NCI-H1417 (cell line): ENCODE measurements around the gene OGA.
A peak's percentile ranks its signal among the peaks of the same experiment; 100 is the strongest.
"Not testable (repeated sequence)": the region's sequence is repeated elsewhere in the genome, so short reads cannot be mapped to it uniquely, and the experiment has no call there.

Experiments used
- DNase-seq, 3 experiments: peaks; one replicate each; lab custom pipeline; 2025; lab: John Stamatoyannopoulos, UW

OGA gene

DNA sequence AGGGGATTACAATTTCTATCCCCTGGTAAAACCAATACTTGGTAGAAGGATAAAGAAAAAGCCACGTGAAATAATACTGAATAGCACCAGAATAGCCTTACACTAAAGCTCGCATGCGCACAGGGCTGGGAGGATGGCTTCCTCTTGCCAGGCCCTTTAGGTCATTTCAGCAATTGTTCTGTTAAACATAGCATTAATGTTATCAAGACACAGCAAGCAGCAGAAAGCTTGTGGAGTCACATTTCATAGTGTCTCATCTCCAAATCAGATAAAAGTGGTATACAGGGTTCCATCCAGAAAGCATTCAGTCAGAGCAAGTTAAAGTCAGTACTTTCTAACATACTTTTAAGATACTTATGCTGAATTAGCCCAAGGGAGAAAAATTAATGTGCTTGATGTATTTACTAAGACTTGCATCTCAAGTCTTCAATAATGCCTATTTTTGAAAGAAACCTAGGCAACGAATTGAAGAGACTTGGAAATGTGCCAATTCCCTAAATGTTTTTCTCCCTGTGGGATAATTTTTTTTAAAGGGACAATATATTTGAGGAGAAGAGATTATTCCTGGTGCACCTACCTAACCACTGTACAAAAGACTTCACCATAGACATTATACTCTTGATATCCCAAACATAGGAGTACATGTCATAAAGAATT, 20.7 kb downstream of the OGA start:
- no peak for DNase-seq

DNA sequence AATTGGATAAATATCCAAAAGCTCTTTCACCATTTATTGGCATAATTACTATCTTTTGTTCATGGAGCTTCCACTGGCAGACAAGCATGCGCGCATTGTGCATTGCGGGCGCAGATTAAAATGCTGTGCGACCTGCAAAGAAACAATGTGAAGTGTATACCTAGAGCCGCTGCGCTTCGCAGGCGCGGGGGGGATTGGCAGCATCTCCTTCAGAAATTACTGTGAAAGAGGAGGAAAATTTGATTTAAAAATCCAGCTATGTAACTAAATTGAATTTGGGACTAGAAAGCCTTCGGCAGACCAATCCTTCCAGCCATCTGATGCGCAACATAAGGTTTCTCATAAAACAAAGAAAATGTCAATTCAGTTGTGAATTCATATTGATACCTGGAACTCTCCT, 24.7 kb downstream of the OGA start:
- no peak for DNase-seq

DNA sequence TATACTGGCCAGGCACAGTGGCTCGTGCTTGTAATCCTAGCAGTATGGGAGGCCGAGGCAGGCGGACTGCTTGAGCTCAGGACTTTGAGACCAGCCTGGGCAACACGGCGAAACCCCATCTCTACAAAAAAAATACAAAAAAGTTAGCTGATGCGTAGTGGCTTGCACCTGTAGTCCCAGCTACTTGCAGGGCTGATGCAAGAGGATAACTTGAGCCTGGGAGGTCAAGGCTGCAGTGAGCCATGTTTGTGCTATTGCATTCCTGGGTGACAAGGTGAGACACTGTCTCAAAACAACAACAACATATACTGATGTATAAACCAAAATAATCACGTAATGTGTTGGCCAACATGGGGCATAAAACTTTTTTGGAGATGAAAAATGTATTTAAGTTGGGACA, 28.6 kb downstream of the OGA start:
- no peak for DNase-seq

DNA sequence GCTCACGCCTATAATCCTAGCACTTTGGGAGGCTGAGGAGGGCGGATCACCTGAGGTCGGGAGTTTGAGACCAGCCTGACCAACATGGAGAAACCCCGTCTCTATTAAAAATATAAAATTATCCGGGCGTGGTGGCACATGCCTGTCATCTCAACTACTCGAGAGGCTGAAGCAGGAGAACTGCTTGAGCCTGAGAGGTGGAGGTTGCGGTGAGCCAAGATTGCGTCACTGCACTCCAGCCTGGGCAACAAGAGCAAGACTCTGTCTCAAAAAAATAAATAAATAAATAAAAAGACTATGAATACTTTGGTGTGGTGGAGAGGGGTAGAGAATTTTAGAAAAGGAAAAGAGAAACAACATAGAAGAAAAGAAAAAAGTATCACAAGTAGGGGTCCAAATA, 29.0 kb downstream of the OGA start:
- DNase-seq, result not testable (repeated sequence)

DNA sequence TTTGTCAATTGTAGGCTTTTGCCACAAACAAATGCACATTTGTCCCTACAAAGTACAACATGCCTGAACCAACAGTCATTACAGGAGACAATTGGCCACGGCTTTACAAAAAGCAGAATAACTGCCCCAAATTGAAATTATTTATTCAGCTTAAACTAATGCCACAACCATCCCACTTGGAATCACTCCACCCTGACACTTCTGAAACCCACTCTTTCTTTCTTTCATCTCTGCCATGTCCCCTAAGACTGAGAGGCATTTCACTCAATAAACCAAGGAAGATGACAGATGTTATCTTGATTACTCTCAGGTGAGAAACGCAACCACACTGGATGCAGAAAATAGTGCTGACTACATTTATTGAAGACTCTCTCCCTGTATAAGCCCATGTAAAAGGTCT, 32.4 kb downstream of the OGA start:
- DNase-seq, result no peak

DNA sequence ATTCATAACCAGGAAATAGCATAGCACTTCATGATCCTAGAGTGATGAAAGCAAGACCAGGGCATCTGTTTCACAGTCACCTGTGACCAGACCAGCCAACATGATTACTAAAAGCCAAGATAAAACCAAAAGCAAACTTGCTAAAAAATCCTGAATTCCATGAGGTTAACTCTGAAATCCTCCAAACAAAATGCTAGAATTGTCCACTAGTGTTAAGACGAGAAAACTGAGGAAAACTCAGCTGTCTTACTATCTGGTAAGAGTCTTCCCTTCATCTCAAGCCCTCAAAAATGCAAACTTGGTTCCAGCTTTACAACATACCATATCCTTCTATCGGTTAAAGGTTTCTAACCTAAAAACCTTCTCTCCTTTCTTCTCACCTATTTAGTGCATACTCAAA, 33.7 kb downstream of the OGA start:
- no peak for DNase-seq

DNA sequence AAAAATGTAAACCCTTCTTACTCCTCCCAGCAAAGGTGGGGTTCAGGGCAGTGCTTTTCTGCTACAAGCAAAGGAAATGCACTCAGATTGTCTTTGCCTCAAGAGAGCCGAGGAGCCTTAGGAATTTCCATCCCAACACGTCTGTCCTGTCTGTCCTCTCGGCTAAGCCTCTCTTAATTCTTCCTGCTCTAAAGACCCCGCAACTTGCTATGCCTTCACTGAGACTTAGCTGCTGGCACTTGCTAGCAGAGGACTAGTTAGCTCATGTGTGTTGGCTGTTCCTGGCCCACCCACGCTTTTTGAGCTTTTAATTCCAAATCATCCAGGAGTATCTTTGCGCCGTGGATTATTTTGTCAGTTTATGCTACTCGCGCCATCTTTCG, 34.5 kb downstream of the OGA start:
- DNase-seq, result no peak

DNA sequence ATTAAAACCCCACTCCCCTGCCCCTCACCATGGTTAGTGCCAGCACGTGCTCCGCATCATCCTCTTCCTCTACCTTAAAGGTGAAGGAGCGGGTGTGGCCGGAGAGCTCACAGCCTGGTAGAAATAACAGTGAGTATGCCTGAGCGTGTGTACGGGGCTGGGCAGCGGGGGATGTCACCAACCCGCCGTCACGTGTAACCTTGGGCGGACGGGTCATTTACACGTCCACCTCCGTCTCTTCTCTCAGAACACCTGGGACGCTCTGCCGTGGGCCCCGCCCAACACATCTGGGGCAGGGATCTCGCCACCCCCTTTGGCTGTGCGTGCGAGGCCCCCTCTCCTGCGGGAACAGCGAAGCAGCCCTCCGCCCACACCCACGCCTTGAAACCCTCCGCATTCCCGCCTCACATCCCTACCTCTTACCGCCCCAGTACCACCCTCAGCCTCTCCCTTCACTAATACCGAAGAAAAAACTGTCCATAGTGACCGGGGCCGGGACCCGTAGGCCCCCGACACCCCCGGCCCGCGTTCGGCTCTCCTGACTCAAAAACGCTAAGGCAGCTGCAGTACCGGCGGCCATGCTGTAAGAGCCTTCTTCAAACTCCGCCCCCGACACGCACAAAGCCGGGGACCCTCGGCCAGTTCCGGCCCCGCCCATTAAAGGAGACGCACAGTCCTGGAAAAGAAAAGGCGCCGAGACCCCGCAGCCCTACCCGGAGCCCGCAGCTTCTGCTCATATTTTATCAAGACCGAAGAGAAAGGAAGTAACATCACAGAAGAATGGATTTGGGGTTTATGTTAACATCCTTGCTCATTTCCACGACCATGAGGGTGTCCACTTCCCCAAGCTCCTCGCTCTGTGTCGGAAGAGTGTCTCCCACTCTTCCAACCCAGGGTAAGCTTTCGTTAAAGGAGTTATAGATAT, 35.2 kb downstream of the OGA start, which contains the start of gene NPM3:
NPM3 (minus strand) TSS at position 636 of the 925 bp plus-strand sequence; CDS start at position 580, 56 bp downstream.
- peak; percentile 70 to 79 (median 71) for DNase-seq

DNA sequence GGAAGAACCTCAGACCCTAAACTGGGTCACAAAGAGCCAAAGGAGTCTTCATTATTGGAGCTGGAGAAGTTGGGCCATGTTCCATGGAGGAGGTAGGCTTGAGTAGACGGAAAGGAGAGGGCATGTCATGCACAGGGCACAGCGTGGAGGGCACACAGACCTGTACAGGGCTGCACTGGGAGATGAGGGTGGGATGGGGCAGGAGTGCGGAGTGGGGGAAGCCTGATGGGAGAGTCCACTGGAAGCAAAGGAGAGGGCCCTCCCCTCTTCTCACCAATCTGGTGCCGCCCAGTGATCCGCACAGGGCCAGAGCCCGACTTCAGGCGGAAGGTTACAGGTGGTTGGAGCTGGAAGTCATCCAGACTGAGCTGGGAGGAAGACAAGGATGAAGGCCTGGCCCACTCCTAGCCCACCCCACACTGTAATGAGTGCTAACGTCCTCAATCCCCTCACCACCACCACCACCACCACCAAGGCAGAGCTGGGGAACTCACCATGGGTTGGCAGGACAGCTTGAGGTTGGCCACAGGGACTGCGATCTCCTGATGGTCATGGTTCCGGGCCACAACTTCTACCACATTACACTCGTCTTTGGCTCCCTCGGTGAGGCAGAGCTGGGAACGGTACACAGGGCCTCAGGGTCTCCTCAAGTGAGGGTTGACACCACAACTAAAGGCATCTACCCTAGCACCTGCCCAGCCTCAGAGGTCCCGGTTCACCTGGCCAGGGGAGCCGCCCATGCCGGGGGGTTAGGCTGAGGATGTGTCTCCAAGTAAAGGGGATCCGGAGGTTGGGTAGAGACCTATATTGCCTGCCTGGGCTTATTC, 36.0 kb downstream of the OGA start:
- DNase-seq, result no peak

DNA sequence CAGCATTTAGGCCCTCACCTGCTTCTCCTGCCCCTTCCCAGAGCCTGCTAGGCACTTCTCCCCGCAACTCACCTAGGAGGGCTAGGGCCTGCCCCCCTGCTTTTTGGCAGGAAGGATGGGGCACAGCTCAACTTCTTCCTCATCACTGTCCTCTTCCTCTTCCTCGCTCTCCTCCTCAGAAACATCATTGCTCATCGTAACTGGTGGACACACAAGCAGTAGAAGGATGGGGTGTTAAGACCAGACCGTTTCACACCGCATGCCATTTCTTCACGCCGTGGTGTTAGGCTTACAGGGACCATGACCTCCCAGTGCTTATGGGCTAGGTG, 36.6 kb downstream of the OGA start:
- no peak for DNase-seq

DNA sequence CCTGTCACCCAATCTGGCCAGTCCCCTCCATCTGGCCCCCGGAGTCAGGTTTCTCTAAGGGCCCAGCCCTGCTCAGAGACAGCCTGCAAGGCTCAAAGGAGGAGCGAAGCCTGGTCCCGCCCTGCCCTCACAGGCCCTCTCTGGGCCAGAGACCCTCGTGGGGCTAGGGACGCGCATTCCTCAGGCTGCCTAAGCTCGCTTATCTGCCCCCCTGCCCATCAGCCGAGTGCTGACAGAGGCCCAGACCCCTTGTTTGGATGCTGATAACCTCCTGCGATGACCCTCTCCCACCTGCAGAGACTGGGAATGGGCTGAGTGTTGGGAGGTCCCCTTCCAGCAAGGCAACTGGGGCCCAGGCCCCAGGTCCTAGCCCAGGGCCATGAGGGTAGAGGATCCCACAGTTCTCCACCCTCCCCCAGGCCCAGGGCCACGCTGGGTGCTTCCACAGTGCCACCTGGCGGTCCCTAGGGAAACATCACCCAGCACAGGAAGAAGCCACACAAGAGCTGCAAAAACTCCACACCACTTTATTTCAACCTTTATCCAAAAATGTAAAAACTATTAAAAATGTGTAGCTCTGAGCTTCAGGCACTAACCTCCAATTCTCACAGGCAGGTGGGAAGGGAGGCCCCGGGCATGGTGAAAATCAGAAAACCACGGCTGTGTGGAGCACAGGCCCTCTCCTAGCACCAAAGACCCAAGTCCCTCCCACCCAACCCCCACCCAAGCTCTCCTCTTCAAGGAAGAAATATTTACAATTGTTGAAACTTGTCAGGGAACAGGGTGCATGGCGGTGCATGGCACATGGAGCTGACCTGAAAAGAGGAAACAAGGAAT, 37.2 kb downstream of the OGA start:
- peak; percentile 17 to 60 (median 19) for DNase-seq

DNA sequence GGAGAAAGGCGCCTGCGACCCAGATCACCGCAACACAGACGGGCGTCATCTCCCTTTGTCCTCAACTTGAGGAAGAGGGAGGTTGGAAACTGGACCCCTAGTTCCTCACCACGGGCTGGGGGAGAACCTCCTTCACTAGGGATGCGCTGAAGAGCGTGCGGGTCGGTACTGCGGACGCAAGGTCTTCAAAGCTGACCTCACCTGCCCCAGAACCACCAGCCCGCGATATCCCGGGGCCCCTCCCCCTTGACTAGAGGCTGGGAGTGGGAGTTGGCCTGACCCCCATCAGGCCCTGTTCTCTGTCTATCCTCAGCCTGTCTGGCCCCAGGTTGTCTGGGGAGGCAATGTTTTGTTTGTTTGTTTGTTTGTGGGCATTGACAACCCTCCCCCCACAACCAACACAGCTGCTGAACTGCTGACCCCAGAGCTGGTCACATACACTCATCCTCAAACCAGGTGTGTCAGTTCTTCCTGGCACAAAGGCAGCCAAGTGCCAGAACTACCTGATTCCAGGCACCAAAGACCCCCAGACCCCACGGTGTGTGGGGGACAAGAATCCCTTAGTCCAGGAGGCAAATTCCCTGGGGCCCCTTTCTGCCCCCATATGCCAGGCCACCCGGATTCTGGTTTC, 37.9 kb downstream of the OGA start:
- DNase-seq, result no peak

DNA sequence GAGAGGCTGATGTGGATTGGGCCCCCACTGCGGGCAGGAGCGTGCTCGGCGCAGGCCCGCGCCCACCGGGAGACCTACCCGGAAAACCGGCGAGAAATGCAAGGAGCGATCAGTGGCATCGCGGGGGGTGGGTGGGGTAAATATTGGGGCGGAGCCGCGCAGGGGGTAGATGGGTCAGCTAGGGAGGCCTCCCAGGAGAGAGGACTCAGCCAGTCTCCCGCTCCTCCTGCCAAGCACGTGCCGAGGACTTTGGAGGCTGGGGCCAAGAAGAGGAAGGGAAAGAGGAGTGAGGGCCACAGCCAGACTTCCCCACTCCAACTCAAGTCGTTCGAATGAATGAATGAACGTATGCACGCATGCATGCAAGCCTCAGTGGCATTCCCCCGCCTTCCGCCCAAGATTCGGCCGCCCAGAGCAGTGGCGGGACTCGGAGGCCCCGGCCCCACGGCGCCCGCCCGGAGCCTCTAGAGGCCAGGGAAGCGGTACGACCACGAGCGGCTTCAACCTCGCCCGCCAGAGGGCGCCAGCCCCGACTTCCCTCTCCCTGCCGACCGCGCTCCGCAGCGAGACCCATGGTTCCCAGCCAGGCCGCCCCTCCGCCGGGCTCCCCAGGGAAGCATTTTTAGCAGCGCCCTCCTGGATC, 38.6 kb downstream of the OGA start:
- DNase-seq, result peak in 1 of 3 experiments; percentile 56

DNA sequence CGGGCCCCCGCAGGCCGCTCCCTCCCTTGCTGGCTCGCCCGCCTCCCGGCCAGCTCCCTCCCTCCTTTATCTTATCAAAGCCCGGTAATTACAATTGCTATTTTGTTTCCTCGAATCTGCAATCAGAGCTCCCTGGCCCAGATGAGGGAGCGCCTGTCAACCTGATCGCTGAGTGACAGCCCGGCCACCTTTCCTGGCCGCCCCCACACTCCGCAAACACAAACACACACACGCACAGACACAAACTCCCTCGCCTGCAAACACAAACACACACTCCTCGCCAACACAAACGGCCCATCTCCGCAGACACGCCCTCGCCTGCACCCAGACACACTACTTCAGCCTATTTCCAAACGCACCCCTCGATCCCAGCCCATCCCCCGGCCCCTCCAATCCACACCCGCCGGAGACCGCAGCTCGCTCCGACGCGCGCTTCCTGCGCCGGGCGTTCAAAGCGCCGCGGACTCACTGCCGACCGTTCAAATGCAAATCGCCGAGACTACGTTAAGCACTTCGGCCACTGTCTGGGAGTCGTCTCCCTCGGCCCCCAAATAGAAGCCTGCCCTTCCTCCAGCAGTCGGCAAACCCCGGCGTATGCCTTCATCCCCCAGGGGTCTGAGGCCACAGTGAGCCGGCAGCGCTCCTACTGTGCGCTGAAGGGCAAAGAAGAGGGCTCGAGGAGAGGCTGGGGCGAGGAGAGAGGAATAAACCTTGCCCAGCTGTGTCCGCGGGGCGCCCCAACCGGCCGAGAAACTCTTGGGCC, 39.3 kb downstream of the OGA start:
- DNase-seq, result peak in 1 of 3 experiments; percentile 19

DNA sequence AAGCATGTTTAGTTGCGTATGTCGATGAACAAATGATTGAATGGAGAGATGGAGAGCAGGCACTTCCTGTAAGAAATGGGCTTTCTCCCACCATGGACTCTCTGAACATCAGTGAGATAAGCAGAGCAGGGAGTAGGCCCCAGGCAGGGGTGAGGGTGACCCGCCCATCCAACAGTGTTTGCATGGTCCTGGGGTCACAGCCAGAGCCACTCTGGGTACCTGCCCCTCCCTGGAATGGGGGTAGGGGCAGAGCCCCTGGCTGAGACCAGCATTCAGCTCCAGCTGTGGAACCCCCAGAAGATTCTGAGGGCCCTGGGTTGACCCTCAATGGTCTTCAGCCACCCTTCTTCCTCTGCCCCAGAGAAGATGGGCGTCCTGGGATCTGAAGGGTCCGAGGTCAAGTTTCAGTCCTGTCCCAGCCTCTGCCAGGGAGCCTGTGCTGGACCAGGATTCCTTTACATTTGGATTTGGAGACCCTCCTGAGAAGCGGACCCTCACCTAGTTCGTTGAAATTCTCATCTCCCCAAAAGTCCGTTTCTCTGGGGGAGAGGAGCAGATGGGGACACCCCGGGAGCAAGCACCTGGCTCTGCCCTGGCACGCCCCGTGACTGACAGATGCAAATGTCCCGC, 40.0 kb downstream of the OGA start:
- no peak for DNase-seq

DNA sequence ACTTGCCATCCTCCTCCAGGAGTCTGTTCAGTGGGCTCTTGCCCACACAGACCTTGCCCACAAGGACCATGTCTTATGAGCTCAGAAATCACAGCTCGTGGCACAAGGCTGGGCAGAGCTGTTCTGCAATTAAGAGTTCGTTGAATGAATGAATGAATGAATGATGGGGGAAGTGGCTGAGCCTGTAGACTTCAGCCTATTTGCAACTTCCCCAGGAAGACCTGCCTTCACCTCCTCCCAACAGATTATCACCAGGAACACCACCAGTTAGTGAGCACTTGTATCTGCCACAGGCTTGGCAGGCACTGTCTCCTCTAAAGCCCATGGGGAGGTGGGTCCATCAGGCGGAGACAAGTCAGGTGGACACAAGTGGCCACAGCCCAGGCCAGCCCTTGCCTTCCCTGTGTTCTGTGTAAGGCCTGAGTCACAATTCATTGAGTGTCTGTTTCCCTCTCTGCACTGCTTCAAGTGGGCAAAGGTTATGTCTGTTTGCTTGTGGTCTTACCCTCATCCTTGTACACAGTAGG, 40.6 kb downstream of the OGA start:
- no peak for DNase-seq

DNA sequence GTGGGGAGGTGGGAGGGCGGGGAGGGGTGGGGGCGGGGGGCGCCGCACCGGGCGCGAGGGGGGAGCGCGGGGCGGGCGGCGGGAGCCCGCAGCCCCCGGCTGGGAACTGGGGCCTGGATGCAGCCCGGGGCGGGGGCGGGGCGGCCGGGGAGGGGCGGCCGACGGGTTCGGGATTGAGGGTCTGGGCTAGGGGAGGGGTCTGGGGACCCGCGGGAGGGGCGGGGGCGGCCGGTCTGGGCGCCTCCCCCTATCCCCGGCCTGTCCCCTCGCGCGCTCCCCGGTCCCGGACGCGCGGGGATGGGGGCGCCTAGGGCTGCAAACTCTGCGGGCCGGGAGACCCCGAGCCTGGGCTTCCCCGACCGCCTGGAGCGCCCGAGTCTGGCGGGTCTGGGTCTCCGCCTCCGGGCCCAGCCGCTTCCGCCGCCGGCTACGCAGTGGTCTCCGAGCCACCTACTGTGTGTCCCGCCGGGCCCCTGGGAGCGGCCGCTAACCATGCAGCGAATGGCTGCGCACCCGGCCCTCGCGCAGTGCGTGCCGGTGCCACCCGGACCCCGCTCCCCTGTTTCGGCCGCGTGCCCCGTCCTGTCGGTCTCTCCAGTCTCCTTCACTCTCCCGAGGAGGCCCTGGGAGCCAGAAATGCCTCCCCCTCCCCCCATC, 42.0 kb downstream of the OGA start:
- no peak for DNase-seq
